Measurements from ENCODE around the gene TRIOBP.

Gene TRIOBP

DNA sequence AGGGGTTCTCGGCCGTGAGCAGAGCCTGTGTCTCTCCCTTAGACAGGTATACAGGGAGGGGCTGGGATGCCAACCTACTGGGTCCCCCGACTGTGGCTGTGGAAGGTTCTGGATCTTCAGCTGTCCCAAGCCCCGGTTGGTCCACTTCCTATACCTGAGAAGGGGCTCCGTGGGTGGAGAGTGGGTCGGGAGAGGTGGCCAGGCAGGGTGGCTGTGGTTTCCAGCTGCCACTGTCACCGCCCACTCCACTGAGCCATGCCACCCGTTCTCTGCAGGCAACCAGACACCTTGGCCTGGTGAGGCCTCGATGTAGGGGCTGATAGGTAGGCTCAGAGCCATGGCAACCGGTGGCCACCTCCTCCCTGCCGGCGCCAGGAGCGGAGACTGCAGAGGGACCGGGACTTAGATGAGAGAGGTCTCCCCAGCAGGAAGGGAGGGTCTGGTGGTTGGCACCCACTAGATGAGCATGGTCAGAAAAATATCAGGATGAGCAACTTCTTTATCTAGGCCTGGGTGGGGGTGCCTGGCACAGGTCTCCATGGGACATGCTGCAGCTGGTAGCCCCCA, 53.8 kb downstream of the TRIOBP start:
- H3K27ac Mint-ChIP-seq, result no peak overlapping the region
- H3K4me3 Mint-ChIP-seq, result no peak overlapping the region
- no peak for DNase-seq (ENCODE audit: low spot score)
- peaks cover 4% of the 10 kb centered on the region for H3K36me3 Mint-ChIP-seq (ENCODE audit: low read depth)
- H3K4me1 Mint-ChIP-seq (ENCODE audit: low read depth), result peaks cover 7% of the 10 kb centered on the region
- H3K27me3 Mint-ChIP-seq (ENCODE audit: low read depth), result no peaks in the 10 kb centered on the region
- H3K9me3 Mint-ChIP-seq, result no peaks in the 10 kb centered on the region

DNA sequence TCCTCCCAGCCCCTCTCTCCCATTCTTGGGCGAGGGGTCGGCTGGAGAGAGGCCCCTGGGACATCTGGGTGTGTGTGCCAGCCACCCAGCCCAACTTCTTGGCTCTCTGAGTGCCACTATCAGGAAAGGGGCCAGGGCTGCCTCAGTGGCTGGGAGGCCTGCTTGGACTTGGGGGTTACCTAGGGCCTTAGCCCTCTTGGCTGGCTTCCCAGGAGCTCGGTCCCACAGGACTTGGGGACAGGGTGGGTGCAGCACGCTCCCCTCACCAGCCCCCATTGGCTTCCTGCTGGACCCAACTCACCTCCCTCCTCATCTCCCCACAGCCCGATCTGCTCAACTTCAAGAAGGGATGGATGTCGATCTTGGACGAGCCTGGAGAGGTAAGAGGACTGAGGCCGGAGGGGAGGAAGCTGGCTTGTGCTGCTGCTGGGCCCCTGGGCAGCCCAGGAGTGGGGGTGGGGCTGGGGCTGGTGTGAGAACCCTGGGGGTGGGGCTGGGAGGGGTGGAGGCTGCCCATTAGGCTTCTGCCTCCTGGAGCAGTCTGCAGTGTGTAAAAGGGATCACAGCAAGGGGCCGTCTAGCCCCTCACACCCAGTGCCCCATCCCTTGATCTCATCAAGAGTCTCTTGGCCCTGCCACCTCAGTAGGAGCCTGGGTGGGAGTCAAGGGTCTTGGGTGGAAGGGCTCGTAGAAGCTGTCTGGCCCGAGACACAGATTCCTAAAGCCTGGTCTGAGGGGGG, 54.8 kb downstream of the TRIOBP start:
- no peak overlapping the region for H3K4me3 Mint-ChIP-seq
- peaks cover 7% of the 10 kb centered on the region for H3K4me1 Mint-ChIP-seq (ENCODE audit: low read depth)
- H3K27ac Mint-ChIP-seq, result no peak overlapping the region
- DNase-seq (ENCODE audit: low spot score), result no peak
- H3K27me3 Mint-ChIP-seq (ENCODE audit: low read depth), result no peaks in the 10 kb centered on the region
- peaks cover 7% of the 10 kb centered on the region for H3K36me3 Mint-ChIP-seq (ENCODE audit: low read depth)
- H3K9me3 Mint-ChIP-seq, result no peaks in the 10 kb centered on the region

DNA sequence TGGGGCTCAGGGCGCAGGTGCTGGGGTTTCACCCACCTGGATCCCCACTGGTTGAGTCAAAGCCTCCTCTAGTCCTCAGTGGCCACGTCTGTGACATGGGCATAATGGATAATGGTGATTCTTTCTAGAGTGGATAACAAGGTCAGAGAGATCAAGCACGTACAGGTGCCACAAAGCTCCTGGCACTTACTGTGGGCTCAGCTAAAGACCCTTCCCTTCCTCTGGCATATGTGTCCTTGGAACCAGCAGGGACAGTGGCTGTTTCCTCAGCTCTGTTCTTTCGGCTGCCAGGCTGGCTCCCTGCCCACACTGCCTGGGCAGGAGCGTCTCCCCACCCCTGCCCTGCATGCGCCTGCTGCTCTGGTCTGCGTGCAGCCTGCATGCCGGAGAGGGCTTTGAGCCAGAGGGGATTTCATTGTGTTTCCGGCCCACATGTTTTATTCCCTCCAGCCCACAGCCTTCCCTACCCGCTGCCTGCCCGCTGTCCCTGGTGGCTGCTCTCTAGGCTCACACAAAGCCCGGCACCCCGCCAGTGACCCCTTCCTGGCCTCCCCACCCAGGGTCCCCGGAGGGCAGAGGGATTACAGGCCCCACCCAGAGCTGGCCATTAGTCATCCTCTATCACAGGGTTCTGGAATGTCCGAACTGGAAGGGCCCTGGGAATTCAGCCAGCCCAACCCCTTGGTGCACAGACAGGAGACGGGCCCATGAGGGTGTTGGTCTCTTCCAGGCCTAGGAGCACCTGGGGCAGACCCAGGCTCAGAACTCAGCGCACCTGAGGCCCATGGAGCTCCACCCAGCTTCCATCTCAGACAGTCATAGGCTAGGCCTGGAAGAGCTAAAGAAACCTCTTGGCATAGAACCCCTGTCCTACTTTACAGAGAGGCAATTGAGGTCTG, 55.6 kb downstream of the TRIOBP start:
- Mint-ChIP-seq H3K4me3 (no peak overlapping the region), H3K27me3 (ENCODE audit: low read depth) (no peaks in the 10 kb centered on the region), H3K36me3 (ENCODE audit: low read depth) (peaks cover 13% of the 10 kb centered on the region), H3K27ac (no peak overlapping the region), H3K9me3 (no peaks in the 10 kb centered on the region), H3K4me1 (ENCODE audit: low read depth) (peaks cover 7% of the 10 kb centered on the region)
- no peak for DNase-seq (ENCODE audit: low spot score)

DNA sequence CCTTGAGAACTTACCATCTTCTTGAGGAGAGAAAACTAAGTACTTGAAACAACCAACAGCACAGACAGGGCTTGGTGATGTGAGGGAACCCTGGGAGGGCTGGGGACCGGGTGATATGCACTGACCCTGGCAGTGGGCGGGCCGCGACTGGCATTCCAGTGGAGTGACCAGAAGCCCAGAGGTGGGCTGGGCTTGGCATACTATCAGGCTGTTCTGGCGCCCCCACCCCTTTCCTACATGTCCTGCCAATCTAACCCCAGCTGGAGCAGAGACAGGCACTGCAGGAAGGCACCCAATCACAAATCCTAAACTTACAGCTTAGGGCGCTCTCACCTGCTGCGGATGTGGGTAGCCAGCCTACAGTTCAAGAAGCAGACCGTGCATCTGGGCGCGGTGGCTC, 56.9 kb downstream of the TRIOBP start:
- Mint-ChIP-seq H3K27ac (no peak overlapping the region), H3K27me3 (ENCODE audit: low read depth) (no peaks in the 10 kb centered on the region), H3K4me1 (ENCODE audit: low read depth) (peaks cover under 1% of the 10 kb centered on the region), H3K36me3 (ENCODE audit: low read depth) (peaks cover 18% of the 10 kb centered on the region), H3K4me3 (no peak overlapping the region), H3K9me3 (no peaks in the 10 kb centered on the region)
- DNase-seq (ENCODE audit: low spot score), result no peak

DNA sequence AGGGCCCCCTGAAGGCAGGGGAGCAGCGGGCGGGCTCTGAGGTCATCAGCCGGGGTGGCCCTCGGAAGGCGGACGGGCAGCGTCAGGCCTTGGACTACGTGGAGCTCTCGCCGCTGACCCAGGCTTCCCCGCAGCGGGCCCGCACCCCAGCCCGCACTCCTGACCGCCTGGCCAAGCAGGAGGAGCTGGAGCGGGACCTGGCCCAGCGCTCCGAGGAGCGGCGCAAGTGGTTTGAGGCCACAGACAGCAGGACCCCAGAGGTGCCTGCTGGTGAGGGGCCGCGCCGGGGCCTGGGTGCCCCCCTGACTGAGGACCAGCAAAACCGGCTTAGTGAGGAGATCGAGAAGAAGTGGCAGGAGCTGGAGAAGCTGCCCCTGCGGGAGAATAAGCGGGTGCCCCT, 60.8 kb downstream of the TRIOBP start:
- DNase-seq (ENCODE audit: low spot score), result no peak
- Mint-ChIP-seq H3K36me3 (ENCODE audit: low read depth) (peaks cover 26% of the 10 kb centered on the region), H3K4me1 (ENCODE audit: low read depth) (no peaks in the 10 kb centered on the region), H3K27me3 (ENCODE audit: low read depth) (no peaks in the 10 kb centered on the region), H3K4me3 (no peak overlapping the region), H3K9me3 (no peaks in the 10 kb centered on the region), H3K27ac (no peak overlapping the region)

DNA sequence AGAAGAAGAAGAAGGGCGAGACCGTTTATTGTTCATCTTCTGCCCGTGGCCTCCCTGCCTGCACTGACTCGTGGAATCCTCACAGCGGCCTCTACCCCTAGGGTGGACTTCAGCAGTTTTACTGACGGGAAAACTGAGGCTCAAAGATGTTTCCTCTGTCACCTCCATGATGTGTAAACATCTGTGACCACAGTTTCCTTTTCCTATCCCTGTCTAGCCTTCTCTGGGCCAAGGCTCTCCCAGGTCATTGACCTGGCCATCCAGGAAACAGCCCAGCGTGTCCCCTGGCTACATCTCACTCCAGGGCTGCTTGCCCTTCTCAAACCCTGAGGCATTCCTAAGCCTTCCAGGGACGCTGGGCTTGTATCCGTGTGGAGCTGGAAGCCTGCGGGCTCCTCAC, 61.8 kb downstream of the TRIOBP start:
- no peaks in the 10 kb centered on the region for H3K4me1 Mint-ChIP-seq (ENCODE audit: low read depth)
- no peak for DNase-seq (ENCODE audit: low spot score)
- H3K27ac Mint-ChIP-seq, result no peak overlapping the region
- H3K9me3 Mint-ChIP-seq, result no peaks in the 10 kb centered on the region
- peaks cover 25% of the 10 kb centered on the region for H3K36me3 Mint-ChIP-seq (ENCODE audit: low read depth)
- H3K4me3 Mint-ChIP-seq, result no peak overlapping the region
- H3K27me3 Mint-ChIP-seq (ENCODE audit: low read depth), result no peaks in the 10 kb centered on the region

DNA sequence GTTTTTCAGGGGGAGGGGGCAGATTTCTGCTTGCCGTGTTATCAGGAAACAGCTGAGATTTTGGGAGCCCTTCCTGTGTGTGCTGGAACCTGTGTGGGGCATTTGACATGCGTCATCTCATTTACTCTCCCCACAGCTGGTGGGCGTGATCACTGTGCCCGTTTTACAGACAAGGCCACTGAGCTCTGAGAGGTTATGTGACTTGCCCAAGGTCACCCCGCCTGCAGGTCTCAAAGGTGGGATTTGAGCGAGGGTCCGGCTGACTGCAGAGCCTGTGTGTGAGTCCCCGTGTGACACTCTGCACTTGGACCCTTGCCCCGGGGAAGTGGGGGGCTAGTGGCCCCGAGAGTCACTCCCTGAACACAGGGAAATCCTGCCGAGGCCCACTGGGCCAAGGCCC, 62.4 kb downstream of the TRIOBP start:
- Mint-ChIP-seq H3K27ac (no peak overlapping the region), H3K9me3 (no peaks in the 10 kb centered on the region), H3K36me3 (ENCODE audit: low read depth) (peaks cover 25% of the 10 kb centered on the region)

DNA sequence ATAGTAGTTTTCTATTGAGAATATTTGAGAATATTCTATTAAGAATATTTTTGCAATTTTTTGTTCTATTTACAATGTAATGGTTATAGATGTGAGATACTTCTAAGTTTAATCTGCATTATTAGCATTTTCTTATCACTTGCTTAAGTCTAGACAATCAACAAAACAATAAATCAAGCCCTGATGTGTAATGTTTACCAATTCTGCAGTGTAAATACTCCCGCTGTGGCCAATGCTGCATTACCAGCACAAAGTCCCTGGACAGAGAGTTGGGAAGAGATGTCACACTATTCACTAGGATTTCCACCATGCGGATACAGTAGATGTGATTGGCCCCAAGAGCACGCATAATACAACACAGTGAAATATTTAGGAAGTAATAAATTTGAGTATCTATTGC, 63.3 kb downstream of the TRIOBP start:
- DNase-seq (ENCODE audit: low spot score), result no peak
- Mint-ChIP-seq H3K27me3 (ENCODE audit: low read depth) (no peaks in the 10 kb centered on the region), H3K36me3 (ENCODE audit: low read depth) (peaks cover 24% of the 10 kb centered on the region), H3K4me3 (no peak overlapping the region), H3K4me1 (ENCODE audit: low read depth) (no peaks in the 10 kb centered on the region), H3K9me3 (no peaks in the 10 kb centered on the region), H3K27ac (no peak overlapping the region)

More for the DNA sequence above, 62.4 kb downstream of the TRIOBP start:
- DNase-seq (ENCODE audit: low spot score), result no peak
- no peaks in the 10 kb centered on the region for H3K27me3 Mint-ChIP-seq (ENCODE audit: low read depth)
- H3K4me3 Mint-ChIP-seq, result no peak overlapping the region
- no peaks in the 10 kb centered on the region for H3K4me1 Mint-ChIP-seq (ENCODE audit: low read depth)

DNA sequence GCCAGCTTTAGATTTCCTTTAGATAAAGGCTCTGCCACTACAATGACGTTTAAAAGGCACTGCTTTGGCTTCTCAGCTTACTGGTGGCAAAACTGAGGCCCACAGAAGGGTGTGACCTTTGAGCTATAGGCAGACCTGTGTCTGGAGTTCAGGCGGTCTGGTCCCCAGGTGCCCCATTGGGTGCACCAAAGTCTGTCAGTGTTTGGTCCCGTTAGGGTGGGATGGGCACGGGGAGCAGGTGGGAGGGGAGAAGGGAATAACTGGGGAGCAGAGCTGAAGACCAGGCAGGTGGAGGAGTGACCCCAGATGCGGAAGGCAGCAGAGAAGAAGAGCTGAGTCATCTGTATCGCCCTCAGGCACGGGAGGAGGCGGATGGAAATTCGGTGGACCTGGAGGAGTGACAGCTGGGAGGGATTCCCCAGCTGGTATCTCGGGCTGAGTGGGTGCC, 65.6 kb downstream of the TRIOBP start:
- Mint-ChIP-seq H3K27me3 (ENCODE audit: low read depth) (no peaks in the 10 kb centered on the region), H3K9me3 (no peaks in the 10 kb centered on the region), H3K4me3 (no peak overlapping the region), H3K27ac (no peak overlapping the region), H3K4me1 (ENCODE audit: low read depth) (no peaks in the 10 kb centered on the region), H3K36me3 (ENCODE audit: low read depth) (peaks cover 15% of the 10 kb centered on the region)
- DNase-seq (ENCODE audit: low spot score), result no peak

DNA sequence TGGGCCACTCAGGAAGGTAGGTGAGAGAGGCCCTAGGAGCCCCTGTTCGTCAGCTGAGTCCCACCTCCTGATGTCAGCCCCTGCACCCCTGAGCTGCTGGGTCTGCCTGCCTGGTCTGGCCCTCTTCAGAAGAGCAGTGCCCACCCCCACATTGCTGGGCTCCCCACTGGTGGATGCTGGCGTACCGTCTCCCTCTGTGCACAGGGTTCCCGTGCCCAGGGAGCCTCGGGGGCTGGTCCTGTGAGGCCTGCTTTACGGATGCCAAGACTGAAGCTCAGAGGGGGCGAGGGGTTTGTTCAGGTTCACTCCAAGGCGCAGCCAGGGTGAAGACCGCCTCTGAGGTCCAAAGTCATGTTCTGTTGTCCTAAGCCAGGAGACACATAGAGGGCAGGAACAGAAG, 66.2 kb downstream of the TRIOBP start:
- Mint-ChIP-seq H3K9me3 (no peaks in the 10 kb centered on the region), H3K36me3 (ENCODE audit: low read depth) (peaks cover 15% of the 10 kb centered on the region), H3K27me3 (ENCODE audit: low read depth) (no peaks in the 10 kb centered on the region), H3K4me3 (no peak overlapping the region), H3K4me1 (ENCODE audit: low read depth) (no peaks in the 10 kb centered on the region), H3K27ac (no peak overlapping the region)
- DNase-seq (ENCODE audit: low spot score), result no peak

DNA sequence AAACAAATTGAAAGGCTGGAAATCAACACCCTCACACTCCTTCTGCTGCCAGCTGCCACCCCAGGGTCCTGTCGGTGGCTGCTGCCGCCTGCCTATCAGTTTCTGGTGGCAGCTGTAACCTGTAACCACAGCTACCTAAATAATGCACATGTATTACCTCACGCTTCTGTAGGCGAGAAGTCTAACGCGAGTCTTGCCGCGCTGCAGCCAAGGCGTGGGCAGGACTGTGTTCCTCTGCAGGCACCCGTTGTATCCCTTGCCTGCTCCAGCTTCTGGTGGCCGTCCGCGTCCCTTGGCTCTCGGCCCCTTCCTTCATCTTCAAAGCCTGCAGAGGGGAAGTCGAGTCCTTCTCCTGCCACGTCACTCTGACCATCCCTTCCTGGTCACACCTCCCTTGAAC, 66.8 kb downstream of the TRIOBP start:
- Mint-ChIP-seq H3K27me3 (ENCODE audit: low read depth) (no peaks in the 10 kb centered on the region), H3K9me3 (no peaks in the 10 kb centered on the region), H3K27ac (no peak overlapping the region), H3K4me3 (no peak overlapping the region), H3K4me1 (ENCODE audit: low read depth) (no peaks in the 10 kb centered on the region), H3K36me3 (ENCODE audit: low read depth) (peaks cover 10% of the 10 kb centered on the region)
- no peak for DNase-seq (ENCODE audit: low spot score)

DNA sequence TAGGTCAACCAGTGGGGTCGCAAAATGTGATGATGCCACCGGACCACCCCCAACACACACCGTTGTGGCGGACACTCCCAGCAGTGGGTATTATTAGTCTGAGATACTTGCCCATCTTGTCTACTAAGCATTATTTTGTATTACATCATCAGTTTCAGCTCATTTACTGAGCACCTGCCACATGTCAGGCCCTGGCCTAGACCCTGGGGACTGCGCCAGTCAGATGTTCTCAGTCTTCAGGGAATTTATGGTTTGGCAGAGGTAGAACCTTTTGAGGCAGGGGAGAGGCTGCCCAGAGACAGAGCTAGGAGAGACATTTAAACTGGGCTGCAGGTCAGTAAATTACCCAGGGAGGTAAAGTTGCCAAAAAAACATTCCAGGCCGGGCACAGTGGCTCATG, 67.8 kb downstream of the TRIOBP start:
- H3K27me3 Mint-ChIP-seq (ENCODE audit: low read depth), result no peaks in the 10 kb centered on the region
- H3K27ac Mint-ChIP-seq, result no peak overlapping the region
- H3K4me1 Mint-ChIP-seq (ENCODE audit: low read depth), result no peaks in the 10 kb centered on the region
- no peaks in the 10 kb centered on the region for H3K9me3 Mint-ChIP-seq
- peaks cover 7% of the 10 kb centered on the region for H3K36me3 Mint-ChIP-seq (ENCODE audit: low read depth)
- no peak overlapping the region for H3K4me3 Mint-ChIP-seq
- no peak for DNase-seq (ENCODE audit: low spot score)

DNA sequence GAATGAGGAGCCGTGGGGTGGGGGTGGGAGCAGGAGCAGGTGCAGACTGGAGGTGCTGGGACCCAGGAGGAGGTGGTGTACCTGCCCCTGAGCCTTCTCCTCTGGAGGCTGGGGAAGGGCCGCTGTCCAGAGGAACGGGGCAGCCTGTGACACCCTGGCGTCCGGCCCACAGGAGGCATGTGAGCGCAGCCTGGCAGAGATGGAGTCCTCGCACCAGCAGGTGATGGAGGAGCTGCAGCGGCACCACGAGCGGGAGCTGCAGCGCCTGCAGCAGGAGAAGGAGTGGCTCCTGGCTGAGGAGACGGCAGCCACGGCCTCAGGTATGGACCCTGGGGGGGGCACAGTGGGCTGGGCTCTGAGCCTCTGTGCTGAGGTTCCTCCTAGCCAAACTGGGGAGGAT, 68.7 kb downstream of the TRIOBP start:
- DNase-seq (ENCODE audit: low spot score), result no peak
- H3K27me3 Mint-ChIP-seq (ENCODE audit: low read depth), result no peaks in the 10 kb centered on the region
- no peaks in the 10 kb centered on the region for H3K9me3 Mint-ChIP-seq
- H3K4me3 Mint-ChIP-seq, result no peak overlapping the region
- no peak overlapping the region for H3K27ac Mint-ChIP-seq
- H3K36me3 Mint-ChIP-seq (ENCODE audit: low read depth), result peaks cover 5% of the 10 kb centered on the region
- no peaks in the 10 kb centered on the region for H3K4me1 Mint-ChIP-seq (ENCODE audit: low read depth)

DNA sequence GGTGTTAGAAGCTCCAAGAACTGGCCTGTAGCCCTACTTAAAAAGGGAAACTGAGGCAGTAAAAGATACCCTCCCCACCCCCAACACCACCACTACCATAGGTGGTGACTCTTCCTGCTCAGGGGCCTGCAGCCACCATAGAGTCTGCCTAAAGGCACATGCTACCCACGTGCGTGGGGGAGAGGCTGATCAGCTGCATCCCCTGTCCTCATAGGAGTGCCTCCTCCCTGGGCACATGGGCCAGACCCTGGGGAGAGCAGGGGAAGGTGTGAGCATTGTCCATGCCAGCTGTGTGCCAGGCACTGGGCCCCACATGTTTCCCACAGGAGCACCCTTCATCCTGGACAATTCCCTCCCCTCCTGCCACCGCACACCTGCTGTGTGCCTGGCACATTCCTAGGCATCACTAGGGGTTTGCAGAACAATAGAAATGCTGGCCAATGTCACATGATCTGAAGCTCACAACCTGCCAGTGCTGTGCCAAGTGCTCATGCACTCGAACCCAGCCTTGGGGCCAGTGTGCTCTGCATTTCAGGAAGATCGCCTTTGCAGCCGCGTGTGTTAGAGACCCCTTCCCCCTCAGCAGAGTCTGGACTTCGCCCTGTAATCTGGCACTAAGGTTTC, 69.2 kb downstream of the TRIOBP start:
- Mint-ChIP-seq H3K4me1 (ENCODE audit: low read depth) (no peaks in the 10 kb centered on the region), H3K36me3 (ENCODE audit: low read depth) (peaks cover 6% of the 10 kb centered on the region), H3K9me3 (no peaks in the 10 kb centered on the region), H3K27me3 (ENCODE audit: low read depth) (no peaks in the 10 kb centered on the region), H3K27ac (no peak overlapping the region), H3K4me3 (no peak overlapping the region)
- no peak for DNase-seq (ENCODE audit: low spot score)

All from T-helper 2 cell treated with Interferon-gamma antibody and Interleukin-4, amounts not matched to agents 5 μg/mL and 100 μg/mL, for 36 hours (primary cell).